Measurements from ENCODE around the gene OR4C11. TPM values are rescaled to one million over a fixed set of nuclear protein-coding genes. Genes with fewer than 3 reads are reported as not detected.

Gene OR4C11, protein sequence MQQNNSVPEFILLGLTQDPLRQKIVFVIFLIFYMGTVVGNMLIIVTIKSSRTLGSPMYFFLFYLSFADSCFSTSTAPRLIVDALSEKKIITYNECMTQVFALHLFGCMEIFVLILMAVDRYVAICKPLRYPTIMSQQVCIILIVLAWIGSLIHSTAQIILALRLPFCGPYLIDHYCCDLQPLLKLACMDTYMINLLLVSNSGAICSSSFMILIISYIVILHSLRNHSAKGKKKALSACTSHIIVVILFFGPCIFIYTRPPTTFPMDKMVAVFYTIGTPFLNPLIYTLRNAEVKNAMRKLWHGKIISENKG
- not detected in 2 replicates for total RNA-seq

DNA sequence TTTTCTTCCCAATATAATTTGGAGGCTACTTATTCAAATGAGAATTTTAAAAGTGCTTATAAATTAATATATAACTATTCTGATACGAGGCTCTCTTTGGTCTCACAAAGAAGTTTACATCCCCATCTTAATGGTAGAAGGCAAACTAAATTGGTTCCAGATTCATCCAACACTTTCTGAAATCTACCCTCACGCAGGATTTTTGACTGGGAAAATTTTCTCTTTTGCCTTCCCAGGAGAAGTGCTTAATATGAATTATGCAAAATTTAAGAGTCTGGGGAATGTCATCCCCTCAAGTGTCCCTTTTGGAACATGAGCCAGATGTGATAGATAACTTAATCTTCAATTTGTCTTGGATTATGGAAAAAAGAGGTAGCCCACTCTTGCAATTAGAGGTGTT lies at the start of gene OR4C11:
OR4C11 (minus strand) TSS at position 101 of the 400 bp plus-strand sequence. CDS start 3,272 bp downstream, outside the sequence.

DNA sequence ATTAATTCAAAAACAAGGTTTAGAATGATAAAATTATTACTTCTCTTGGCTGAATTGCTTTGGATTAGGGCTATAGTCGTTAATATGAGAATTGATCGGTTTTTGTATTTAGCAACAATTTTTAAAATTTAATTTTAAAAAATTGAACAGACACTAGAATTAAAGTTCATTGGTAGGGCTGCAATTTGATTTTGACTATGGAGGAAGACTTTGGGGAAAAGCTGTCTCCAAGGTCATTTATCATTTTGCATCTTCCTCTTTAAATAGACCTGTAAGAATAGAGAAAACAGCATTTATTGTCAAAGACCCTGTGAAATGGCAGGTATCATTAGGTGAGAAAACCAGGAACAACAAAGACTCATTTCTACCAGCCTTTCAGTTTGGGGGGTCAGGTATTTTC lies 40.6 kb upstream of the OR4C11 start, which contains the start of gene OR4S2:
OR4S2 (plus strand) TSS at position 301 of the 400 bp plus-strand sequence. CDS start 2,577 bp downstream, outside the sequence.

DNA sequence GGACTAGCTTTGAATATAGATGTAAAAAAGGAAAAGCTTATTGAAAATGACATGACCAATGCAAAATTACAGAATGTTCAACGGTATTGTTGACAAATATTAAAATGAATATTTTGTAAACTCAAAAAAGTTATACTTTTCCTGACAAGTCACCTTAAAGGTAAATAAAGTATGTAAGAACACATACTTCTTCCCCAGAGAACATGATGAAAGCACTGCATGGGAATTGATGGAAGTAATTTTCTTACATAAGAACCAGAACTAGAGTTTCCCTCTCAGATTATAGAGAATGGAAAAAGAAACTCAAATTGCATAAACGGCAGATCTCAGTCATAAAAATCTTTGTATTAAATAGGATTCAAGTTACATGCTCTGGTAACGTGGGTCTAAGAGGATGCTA lies 27.4 kb upstream of the OR4C11 start, which contains the start of gene OR4P4:
OR4P4 (plus strand) TSS at position 301 of the 400 bp plus-strand sequence.

DNA sequence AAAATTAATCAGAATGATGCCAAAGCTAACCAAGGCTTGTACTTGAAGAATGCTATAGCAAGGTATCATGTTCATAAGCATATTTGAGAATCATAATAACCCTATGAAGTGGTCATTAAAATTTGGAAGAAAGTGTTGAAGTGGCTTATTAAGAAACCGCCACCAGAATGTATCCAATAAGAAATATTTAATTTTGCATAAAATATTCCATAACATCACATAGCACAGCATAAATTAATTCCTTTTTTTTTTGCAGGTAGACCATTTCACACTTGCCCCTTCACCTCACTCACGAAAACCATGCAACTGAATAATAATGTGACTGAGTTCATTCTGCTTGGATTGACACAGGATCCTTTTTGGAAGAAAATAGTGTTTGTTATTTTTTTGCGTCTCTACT lies 35.6 kb downstream of the OR4C11 start, which contains the start of gene OR4C16:
OR4C16 (plus strand) TSS at position 301 of the 400 bp plus-strand sequence; CDS start at position 301, 0 bp downstream.

DNA sequence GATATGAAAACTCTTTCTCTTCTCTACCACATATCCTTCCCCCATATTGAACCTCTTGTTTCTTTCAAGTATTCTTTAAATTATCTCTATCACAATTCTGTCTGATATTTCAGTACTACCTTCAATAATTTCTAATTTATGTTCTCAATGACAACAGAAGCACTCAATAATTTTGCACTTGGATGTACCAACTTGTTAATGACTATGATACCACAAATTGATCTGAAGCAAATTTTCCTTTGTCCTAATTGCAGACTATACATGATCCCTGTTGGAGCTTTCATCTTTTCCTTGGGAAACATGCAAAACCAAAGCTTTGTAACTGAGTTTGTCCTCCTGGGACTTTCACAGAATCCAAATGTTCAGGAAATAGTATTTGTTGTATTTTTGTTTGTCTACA lies 53.3 kb downstream of the OR4C11 start, which contains the start of gene OR4C15:
OR4C15 (plus strand) TSS at position 301 of the 400 bp plus-strand sequence; CDS start at position 301, 0 bp downstream.

Other genes starting within 250 kb of the OR4C11 start
- gene OR4A15, start 239.7 kb downstream of the OR4C11 start, total RNA-seq: not detected in 2 replicates
- not detected in 2 replicates for gene OR4C15, start 53.2 kb downstream of the OR4C11 start, total RNA-seq
- gene OR4C16, start 35.5 kb downstream of the OR4C11 start, total RNA-seq: not detected in 2 replicates
- gene OR4P4, start 27.5 kb upstream of the OR4C11 start, total RNA-seq: not detected in 2 replicates
- not detected in 2 replicates for gene OR4S2, start 40.7 kb upstream of the OR4C11 start, total RNA-seq
- gene OR4C6, start 54.6 kb upstream of the OR4C11 start, total RNA-seq: not detected in 2 replicates
- gene OR5D13, start 165.8 kb upstream of the OR4C11 start, total RNA-seq: not detected in 2 replicates
- not detected in 2 replicates for gene OR5D14, start 187.9 kb upstream of the OR4C11 start, total RNA-seq
- not detected in 2 replicates for gene OR5L1, start 203.7 kb upstream of the OR4C11 start, total RNA-seq
- not detected in 2 replicates for gene OR5D18, start 212.0 kb upstream of the OR4C11 start, total RNA-seq
- not detected in 2 replicates for gene OR5L2, start 219.6 kb upstream of the OR4C11 start, total RNA-seq
- gene OR5D16, start 231.1 kb upstream of the OR4C11 start, total RNA-seq: not detected in 2 replicates